Astrocyte (in vitro differentiated cells and primary cell): ENCODE measurements around the gene FAM81A.

Experiments used
- EZH2 ChIP-seq: IDR thresholded peaks from 2 replicates; pipeline ENCODE4 v1.6.1; 2012; ENCODE audit warnings: mild to moderate bottlenecking, low read length, inconsistent platforms; ENCODE audit not compliant: insufficient read depth
- TF ChIP-seq, protein P1 (sequence below): IDR thresholded peaks from 2 replicates; pipeline ENCODE4 v1.5.1; 2011; ENCODE audit warnings: low read depth, mild to moderate bottlenecking, inconsistent platforms, low read length, moderate library complexity; ENCODE audit not compliant: insufficient read depth

- TF ChIP-seq, protein P1, sequence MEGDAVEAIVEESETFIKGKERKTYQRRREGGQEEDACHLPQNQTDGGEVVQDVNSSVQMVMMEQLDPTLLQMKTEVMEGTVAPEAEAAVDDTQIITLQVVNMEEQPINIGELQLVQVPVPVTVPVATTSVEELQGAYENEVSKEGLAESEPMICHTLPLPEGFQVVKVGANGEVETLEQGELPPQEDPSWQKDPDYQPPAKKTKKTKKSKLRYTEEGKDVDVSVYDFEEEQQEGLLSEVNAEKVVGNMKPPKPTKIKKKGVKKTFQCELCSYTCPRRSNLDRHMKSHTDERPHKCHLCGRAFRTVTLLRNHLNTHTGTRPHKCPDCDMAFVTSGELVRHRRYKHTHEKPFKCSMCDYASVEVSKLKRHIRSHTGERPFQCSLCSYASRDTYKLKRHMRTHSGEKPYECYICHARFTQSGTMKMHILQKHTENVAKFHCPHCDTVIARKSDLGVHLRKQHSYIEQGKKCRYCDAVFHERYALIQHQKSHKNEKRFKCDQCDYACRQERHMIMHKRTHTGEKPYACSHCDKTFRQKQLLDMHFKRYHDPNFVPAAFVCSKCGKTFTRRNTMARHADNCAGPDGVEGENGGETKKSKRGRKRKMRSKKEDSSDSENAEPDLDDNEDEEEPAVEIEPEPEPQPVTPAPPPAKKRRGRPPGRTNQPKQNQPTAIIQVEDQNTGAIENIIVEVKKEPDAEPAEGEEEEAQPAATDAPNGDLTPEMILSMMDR = no peak
- TF ChIP-seq EZH2 = no peak
Measured at GRCh38 chr15:59536553-59536952, 98.6 kb downstream of the FAM81A start.
